ENCODE results near the gene PNPT1. TPM values are rescaled to one million over a fixed set of nuclear protein-coding genes. Genes with fewer than 3 reads are reported as not detected.

The PNPT1 gene
- total and polyA plus RNA-seq, 2 of the 13 experiments (the other 11 are each of a cell fraction or from before 2014, with no cell fraction given): 23.4 to 61.0 TPM

GRCh38 chr2:55693181-55694125 lies at the start of gene PNPT1 (continued):
- TF ChIP-seq PHF20 (CRISPR knock-in tag; IDR thresholded peaks at IDR 0.05): peak; percentile 97
- peak; percentile 91 for TF ChIP-seq ZNF547 (CRISPR knock-in tag; IDR thresholded peaks at IDR 0.05)
- no peak for TF ChIP-seq PBX2 (CRISPR knock-in tag; IDR thresholded peaks at IDR 0.05)
- TF ChIP-seq SMARCE1 (IDR thresholded peaks at IDR 0.05; ENCODE audit: borderline replicate concordance): no peak
- peak; percentile 84; the same call in 1 of the 2 replicates for TF ChIP-seq GMEB1 (CRISPR knock-in tag; IDR thresholded peaks at IDR 0.05; ENCODE audit: borderline replicate concordance)
- TF ChIP-seq SMAD1 (CRISPR knock-in tag; IDR thresholded peaks at IDR 0.05; ENCODE audit: borderline replicate concordance, low read depth): peak; percentile 81; the same call in 1 of the 2 replicates
- no peak; the same call in 1 of the 2 replicates for TF ChIP-seq ZNF639 (CRISPR knock-in tag; conservative IDR thresholded peaks at IDR 0.05)
- TF ChIP-seq TCF7L2 (IDR thresholded peaks at IDR 0.05; ENCODE audit: low read depth, low read length): no peak
- TF ChIP-seq SOX13 (IDR thresholded peaks at IDR 0.05): no peak
- TF ChIP-seq SOX13 (CRISPR knock-in tag; conservative IDR thresholded peaks at IDR 0.05 in 1 of 2, IDR thresholded peaks at IDR 0.05 in 1 of 2): peak in 1 of 2 experiments; percentile 63; a peak in 2 of 4 replicates
- no peak for TF ChIP-seq ZNF234 (CRISPR knock-in tag; conservative IDR thresholded peaks at IDR 0.05)
- peak; percentile 64 for TF ChIP-seq FOXP4 (CRISPR knock-in tag; IDR thresholded peaks at IDR 0.05)
- peak; percentile 97 for TF ChIP-seq ASH2L (IDR thresholded peaks at IDR 0.05; ENCODE audit: insufficient read length, low read depth, low read length)
- TF ChIP-seq ZBTB3 (CRISPR knock-in tag; IDR thresholded peaks at IDR 0.05; ENCODE audit: borderline replicate concordance, low read depth): no peak
- 0 out of 2 replicates have a peak, but pooled peaks have one; percentile 31 for TF ChIP-seq ZNF790 (CRISPR knock-in tag; IDR thresholded peaks at IDR 0.05; ENCODE audit: borderline replicate concordance)
- peak; percentile 53; the same call in 1 of the 2 replicates for TF ChIP-seq KLF13 (CRISPR knock-in tag; IDR thresholded peaks at IDR 0.05)
- peak; percentile 99 for TF ChIP-seq RNF2 (conservative IDR thresholded peaks at IDR 0.05; ENCODE audit: low read depth)
- peak; percentile 94; the same call in 1 of the 2 replicates for TF ChIP-seq KLF11 (CRISPR knock-in tag; IDR thresholded peaks at IDR 0.05)
- TF ChIP-seq ZNF619 (CRISPR knock-in tag; IDR thresholded peaks at IDR 0.05): 0 out of 2 replicates have a peak, but pooled peaks have one; percentile 82
- TF ChIP-seq SATB2 (CRISPR knock-in tag; IDR thresholded peaks at IDR 0.05): 0 out of 2 replicates have a peak, but pooled peaks have one; percentile 76
- peak; percentile 86; the same call in 1 of the 2 replicates for TF ChIP-seq ZSCAN9 (CRISPR knock-in tag; IDR thresholded peaks at IDR 0.05; ENCODE audit: borderline replicate concordance)
- TF ChIP-seq KLF16 (CRISPR knock-in tag; IDR thresholded peaks at IDR 0.05): peak; percentile 75 to 88; a peak in 3 of 4 replicates
- no peak for TF ChIP-seq NFE2L2 (IDR thresholded peaks at IDR 0.05; ENCODE audit: low read length)
